ENCODE measurements around the gene KRT84. TPM values are rescaled to one million over a fixed set of nuclear protein-coding genes. Genes with fewer than 3 reads are reported as not detected.

The KRT84 gene
- total RNA-seq, 1 donor from 2014 or later = not detected

DNA sequence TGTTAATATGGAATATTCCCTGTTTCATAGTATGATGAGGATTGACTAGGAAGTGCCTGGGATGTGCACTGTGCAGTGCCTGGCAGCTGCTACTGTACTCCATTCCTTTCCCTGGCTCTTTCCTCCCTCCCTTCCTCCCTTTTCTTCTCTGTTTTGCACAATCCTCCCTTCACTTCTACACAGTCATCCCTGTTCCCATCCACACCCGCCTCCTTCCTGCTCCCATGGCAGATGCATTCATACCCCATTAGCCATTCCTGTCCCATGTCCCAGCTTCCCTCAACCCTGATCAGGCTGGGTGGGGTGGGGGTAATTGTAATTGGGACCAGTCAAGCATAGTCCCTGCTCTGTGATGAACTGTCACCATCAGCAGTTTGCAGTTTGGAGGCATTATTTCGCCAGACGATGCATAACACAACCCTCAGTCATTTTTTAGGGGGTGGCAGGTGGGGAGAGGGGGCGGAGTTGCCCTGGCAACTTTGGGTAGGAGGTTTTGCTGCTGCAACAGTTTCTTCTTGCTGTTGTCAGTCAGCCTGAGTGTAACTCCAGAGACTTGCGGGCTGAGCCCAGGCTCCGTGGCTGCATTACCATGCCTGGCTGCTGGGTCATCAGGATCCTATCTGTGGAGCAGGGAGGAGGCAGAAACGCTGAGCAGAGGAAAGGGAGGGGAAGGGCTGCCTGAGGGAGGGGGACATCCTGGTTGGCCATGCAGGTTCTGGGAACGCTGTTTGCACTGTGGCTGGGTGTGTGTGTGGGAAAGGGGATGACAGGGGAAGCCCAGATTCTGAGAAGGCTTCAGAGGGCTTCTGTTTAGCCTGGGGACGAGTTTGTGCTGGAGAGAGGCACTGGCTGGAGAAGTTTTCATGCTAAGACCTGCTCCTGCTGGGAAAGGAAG, 4.1 kb upstream of the KRT84 start:
- DNase-seq (ENCODE audit: low spot score in 2 of 2) = no peak
- FAIRE-seq = no peak

DNA sequence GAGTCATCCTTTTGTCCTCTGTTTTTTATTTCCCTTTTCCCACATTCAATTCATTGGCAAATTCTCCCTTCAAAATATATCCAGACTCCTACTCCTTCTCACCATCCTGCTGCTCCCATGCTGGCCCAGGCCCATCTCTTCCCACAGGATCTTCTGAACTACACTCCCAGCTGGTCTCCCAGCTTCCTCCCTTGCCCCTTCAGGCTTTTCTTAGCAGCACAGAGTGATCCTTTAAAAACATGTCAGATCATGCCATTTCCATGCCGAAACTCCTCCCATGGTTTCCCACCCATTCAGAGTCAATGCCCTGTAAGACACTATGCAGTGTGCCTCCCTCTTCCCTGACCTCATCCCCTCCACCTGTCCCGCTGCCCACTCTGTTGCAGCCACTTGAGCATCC, 2.4 kb upstream of the KRT84 start:
- FAIRE-seq = no peak
- DNase-seq (ENCODE audit: low spot score in 2 of 2) = no peak

DNA sequence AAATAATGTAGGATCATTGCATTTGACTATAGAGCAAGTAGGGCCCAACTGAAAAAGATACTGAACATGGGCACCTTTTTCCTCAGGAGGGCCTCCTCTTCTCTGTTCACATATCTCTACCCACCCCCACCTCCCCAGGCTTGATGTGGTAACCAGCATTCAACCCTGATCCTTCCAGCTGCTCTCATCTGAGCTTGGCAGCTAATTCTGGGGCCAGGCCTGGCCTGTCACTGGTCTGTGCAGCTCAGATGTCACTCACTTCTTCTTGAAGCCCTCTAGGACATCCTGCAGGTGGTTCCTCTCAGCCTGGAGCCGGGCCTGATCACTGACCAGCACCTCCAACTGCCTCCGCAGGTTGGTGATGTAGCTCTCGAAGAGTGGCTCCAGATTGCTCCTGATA, 2.1 kb downstream of the KRT84 start:
- DNase-seq (ENCODE audit: low spot score in 2 of 2) (no peak), FAIRE-seq (no peak)

DNA sequence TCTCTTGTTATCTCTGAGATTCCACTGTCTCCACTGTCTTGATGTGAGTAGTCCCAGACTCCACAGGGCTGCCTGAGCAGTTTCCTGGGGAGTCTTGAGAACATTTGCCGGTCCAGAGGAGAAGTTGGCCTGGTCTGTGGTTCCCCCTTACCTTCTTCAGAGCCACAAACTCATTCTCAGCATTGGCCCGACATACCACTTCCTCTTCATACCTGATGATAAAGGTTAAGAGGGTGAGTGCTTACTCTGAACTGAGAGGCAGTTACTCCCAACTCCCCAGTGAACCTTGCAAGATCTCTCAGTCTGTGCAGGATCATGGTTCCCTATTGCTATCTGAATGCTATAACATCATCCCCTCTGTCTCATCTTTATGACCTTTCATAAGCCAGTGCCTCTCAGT, 2.6 kb downstream of the KRT84 start:
- no peak for DNase-seq (ENCODE audit: low spot score in 2 of 2)
- no peak for FAIRE-seq

DNA sequence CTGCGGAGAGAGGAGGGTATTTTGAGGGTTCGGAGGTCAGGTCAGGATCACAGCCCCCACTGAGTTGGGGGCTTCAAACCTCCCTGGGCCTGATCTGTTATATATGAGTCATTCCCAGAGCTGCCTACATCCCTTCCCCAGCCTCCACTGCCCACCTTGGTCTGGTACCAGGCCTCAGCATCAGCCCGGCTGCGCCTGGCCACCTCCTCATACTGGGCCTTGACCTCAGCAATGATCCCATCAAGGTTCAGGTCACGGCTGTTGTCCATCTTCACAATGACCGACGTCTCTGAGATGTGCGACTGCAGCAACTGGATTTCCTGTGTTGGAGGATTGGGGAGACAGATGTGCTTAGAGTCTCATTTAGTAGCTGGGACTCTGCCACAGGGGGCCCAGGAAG, 4.2 kb downstream of the KRT84 start:
- DNase-seq (ENCODE audit: low spot score in 2 of 2) (no peak), FAIRE-seq (no peak)

DNA sequence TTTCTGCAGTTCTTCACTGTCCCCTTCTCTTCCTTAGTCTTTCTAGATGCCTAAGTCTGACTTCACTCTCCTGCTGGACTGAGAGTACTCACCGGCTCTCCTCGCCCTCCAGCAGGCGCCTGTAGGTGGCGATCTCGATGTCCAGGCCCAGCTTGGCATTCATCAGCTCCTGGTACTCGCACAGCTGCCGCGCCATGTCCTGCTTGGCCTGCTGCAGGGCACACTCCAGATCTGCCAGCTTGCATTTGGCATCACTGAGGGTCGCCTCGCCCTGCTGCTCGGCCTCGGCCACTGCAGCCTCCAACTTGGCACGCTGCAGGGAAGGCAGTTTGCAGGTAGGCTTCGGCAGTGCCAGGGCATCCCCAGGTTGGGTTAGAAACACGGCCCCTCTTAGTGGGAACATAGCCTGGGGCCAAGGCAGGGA, 5.2 kb downstream of the KRT84 start:
- FAIRE-seq = no peak

DNA sequence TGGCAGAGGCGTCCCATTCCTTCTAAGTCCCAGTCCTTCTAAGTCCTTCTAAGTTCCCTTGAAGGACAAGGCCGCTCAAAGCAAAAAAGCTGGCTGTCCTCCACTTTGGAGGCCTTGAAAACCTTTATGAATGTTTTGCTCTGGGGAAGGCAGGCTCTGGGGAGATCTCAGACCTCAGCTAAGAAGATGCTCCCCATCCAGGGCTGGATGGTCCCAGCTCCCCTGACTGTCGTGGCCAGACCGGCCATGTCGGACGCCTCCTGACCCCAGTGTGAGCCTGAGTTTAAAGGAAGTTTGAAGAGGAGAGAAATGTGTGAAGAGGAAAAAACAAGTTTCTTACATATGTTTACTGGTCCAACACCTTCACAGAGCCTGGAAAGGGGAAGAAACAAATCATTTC, 5.9 kb downstream of the KRT84 start:
- DNase-seq (ENCODE audit: low spot score in 2 of 2) = no peak
- FAIRE-seq = no peak

More for the DNA sequence above, 5.2 kb downstream of the KRT84 start:
- peak in 1 of 2 donors; percentile 38 for DNase-seq (ENCODE audit: low spot score in 2 of 2)

DNA sequence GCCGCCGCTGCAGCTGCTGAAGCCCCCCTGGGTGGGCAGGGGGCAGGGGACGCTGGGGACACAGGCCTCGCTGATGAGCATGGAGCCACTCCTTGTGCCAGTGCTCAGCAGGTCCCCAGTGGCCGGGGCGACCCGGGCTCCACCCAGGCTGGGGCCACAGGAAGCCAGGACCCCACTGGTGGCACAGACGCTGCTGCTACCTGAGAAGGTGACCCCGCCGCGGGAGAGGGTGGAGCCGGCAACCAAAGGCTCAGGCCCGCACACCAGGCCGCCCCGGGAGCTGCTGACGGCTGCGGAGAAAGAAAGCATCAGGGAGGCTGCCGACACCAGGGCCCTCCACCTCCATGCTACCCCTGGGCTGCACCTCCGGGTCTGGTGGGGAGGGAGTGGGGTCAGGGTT, 7.4 kb downstream of the KRT84 start:
- DNase-seq (ENCODE audit: low spot score in 2 of 2) (no peak), FAIRE-seq (no peak)

DNA sequence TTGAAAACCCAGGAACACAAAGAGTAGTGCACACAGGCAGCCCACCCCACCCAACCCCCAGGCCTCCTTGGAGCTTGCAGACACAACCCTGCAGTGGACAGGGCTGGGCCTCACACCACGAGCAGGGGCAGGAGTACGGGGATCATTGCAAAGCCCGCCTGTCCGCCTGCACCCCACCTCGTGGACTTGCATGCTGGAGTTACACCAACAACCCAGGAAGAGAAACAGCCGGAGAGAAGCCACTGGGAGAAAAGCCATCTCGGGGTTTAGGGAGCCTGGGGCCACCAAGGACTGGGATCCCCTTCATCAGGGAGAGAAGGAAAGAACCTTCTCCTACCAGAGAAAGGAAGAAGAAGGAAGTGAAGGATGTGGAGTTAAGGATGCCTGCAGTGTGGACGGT, 8.2 kb downstream of the KRT84 start:
- FAIRE-seq (no peak), DNase-seq (ENCODE audit: low spot score in 2 of 2) (no peak)

DNA sequence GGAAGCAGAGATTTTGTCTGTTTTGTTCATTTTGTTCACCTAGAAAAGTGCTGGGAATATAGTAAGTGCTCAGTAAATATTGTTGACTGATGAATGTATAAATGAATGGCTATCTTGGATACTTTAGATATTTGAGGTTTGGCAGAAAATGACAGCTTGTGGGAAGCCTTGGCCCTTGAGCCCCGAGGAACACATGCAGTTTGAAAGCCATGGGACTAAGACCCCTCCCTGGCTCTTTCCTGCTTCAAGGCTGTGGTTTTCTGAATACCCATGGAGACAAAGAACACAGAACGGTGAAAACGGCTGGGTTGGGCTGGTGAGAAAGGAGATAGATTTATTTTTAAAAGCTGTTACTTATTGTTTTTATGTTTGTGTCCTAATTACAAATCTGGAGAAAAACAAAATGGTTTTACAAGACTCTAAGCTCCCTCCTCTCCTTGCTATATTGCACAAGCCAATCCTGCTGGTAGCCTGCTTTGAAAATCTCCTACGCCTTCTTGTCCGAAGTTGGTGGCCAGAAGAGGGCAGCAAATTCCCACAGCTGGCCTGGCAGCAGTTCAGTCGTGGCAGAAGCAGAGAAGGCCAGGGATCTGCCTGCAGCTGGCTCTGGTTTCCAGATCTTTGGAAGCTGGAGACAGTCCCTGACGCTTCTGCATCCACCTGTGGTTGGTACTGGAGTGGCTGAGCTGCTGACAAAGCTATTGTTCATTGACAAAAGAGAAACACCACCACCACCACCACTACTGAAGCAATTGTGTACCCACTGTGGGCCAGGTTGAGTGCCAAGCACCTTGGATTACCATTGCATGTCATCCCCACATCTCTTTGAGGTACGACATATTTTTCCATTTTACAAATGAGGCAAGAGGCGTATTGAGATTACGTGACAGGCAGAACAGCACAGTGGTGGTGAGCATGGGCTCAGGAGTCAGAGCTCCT, 13.0 kb downstream of the KRT84 start:
- DNase-seq (ENCODE audit: low spot score in 2 of 2) = peak; percentile 84 to 89
- FAIRE-seq = no peak

DNA sequence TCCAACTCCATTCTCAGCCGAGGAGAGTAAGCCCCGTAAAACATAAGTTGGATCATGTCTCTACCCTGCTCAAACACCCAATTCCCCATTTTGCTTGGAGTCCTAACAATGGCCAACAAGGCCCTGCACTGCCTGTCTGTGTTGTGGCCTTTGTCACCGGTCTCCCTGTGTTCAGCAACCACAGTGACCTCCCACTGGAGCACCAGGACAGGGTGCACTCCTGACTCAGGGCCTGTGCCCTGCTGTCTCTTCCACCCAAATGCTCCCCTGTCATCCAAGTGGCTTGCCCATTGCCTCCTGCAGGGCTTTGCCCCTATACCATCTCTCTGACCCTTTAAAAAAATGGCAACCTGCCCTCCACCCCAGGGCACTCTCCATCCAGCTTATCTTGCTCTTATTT, 13.7 kb downstream of the KRT84 start:
- FAIRE-seq = no peak
- DNase-seq (ENCODE audit: low spot score in 2 of 2) = no peak

DNA sequence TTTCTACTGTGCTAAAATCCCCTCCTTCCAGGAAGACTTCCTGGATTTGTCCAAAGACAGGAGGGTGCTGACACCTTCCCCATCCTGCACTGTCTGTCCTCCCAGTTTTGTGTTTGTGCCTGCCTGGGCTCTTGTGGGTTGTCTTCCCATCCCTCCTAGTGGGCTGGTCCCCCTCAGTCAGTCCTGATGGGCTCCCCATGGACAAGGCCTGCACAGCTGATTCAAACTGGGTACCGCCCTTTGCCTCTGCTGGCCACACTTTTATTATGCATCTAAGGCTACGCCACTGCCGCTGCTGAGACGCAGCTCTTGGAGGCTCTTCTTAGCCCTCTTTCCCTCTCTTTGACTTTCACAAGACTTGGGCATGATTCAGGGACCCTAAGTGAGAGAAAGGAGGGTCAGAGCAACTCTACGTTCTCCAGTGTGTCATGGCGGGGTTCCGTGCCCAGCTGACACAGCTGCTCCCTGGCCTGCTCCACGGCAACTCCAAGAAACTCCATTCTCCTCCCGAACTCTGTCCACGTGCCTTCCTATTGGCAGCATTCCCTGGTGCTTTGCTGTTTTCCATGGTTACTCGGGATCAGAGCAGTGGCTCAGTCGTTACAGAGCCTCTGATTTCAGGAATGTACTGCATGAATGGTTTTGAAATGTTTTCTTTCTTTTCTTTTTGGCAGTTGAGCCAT, 14.4 kb downstream of the KRT84 start:
- FAIRE-seq (no peak), DNase-seq (ENCODE audit: low spot score in 2 of 2) (peak; percentile 63 to 67)

DNA sequence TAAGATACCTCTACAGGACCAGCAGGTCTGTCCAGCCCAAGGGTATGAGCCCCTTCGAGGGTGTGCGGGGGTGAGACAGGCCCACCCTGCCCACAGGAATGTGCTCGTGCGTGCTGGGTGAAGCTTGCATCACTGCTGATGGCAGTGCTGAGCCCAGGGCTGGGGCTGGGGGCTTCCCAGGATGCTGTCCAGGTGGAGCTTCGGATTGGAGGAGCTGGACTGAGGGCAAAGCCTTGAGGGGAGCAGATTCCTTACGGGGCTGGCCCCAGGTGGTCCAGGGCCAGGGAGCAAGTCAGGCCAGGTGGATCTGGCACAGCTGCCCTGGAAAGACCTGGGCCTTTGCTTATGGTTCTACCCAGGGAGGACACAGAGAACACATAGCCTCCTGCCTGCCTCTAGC, 15.6 kb downstream of the KRT84 start:
- FAIRE-seq (no peak), DNase-seq (ENCODE audit: low spot score in 2 of 2) (no peak)

DNA sequence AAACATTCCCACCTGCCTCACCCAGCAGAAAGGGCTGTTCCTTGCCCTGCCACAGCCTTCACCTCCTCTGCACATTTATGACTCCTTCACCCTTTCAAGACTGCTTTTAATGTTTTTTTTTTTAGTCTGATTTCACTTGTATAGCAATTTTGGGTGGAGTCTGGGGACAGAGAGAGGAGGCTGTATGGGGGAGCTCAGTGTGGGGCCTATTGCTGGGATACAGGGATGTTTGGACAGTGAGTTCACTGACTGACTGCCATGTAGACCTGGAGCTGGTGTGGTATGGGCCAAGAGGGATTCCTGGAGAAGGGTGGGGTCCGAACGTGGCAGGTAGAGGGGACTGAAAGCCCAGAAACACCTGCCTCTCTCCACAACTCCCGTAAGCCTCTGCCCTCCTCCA, 16.2 kb downstream of the KRT84 start:
- FAIRE-seq (no peak), DNase-seq (ENCODE audit: low spot score in 2 of 2) (no peak)

DNA sequence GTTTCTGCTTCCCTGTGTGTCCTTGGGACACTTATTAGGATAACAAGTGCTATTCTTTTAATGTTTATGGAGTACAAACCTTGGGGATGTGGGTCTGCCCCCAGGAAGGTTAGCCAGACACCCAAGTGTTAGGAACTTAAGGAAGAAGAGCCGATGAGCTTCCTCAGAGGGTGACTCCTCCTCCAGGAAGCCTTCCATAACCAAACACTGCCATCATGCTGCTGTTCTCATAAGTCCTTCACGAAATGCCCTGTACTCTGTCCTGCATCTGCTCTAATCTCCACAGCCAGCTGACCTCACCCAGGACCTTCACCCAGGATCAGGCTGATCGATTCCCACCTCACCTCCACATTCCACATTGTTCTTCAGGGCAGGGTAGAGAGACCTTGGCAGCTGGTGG, 16.9 kb downstream of the KRT84 start:
- FAIRE-seq (no peak), DNase-seq (ENCODE audit: low spot score in 2 of 2) (no peak)

DNA sequence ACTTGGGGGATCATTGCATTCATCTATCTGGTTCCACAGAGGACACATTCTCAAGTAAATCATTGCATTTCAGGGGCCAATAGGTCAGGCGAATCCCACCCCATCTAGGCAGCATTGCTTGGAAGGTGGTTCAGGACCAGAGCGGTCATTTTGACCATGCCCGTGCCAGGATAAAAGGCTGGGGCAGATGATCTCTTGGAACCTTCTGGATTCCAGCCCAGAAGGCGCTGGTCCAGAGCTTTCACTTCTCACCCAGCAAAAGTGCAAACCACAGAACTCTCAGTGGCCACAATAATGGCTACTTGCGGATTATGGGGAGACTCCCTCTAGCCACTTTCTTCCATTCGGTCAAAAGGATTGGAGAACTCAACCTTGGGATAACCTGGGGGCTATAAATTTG, 17.6 kb downstream of the KRT84 start:
- no peak for DNase-seq (ENCODE audit: low spot score in 2 of 2)
- no peak for FAIRE-seq

DNA sequence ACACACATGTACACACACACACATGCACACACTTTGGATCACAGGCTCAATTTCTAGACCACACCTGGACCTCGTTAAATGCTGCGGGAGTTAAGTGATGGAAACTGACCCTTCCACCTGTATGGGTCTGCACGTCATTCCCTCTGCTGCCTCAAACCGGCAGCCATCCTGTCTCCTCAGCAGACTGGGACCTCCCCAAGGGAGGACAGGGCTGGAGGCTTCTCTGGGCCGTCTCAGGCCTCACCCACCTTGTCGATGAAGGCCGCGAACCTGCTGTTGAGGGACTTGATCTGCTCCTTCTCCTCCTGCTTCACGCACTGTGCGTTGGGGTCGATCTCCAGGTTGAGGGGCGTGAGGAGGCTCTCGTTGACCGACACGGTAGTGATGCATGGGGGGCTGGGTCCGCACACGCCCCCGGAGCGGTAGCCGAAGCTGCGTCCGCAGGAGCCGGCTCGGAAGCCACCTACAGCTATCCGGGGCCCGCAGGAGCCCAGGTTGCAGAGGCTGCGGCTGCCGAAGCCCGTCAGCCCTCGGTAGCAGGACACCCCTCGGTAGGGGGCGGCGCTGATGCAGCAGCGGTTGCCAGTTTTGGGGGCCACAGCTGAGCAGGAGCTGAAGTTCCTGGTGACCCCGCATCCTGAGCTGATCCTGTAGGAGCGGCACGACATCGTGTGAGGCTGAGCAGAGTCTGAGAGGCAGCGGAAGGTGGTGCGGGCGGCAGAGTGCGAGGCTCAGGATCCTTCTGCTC, 18.5 kb downstream of the KRT84 start, which contains the start of gene KRT85:
Gene KRT85, minus strand, starts transcription at position 744 of the 748 bp plus-strand sequence. Its CDS starts 76 bp downstream, at position 668.
- FAIRE-seq = no peak
- no peak for DNase-seq (ENCODE audit: low spot score in 2 of 2)

DNA sequence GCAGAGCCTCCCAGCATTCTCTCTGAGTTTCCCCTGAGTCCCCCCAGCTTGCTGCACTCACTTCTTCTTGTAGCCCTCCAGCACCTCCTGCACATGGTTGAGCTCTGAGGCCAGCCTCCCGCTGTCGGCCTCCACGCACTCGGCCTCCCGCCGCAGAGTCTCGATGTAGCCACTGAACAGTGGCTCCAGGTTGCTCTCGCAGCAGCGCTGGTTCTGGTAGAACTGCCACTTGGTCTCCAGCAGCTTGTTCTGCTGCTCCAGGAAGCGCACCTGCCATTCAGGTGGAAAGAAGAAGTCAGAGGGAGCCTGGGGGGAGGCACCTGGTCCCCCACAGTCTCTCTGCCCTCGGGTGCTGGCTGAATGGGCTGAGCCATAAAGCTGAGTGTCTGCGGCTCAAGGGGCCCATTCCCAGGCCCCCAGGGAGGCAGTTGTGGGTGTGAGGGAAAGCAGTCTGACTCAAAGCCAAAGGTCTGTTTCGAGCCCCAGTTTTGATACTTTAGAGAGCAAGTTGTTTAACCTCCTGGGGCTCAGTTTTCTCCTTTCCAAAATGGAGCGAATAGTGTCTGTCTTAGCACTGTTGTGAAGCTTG, 20.5 kb downstream of the KRT84 start:
- DNase-seq (ENCODE audit: low spot score in 2 of 2) (no peak), FAIRE-seq (no peak)

DNA sequence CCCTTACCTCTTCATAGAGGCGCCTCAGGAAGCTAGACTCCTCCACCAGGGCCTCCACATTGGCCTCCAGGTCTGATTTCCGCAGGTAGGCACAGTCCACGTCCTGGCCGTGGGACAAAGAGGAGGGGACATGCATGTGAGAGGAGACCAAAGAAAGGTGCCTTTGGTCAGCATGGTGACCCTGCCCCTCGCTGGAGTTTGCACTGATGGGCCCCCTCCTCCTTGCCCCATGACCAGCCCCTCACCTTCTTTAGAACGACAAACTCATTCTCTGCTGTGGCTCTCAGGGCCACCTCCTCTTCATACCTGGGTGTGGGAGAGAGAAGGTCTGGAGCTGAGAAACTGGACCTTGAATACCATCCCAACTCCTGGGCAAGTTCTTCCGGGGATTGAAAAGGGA, 21.4 kb downstream of the KRT84 start:
- FAIRE-seq = no peak
- no peak for DNase-seq (ENCODE audit: low spot score in 2 of 2)
